DOHH2 (cell line): ENCODE results near the gene COMMD4.
"Not testable (repeated sequence)": the region's sequence is repeated elsewhere in the genome, so short reads cannot be mapped to it uniquely, and the experiment has no call there.

Experiments
- H3F3A ChIP-seq: fragments of 200-600 bp; sonication (generic), shearing (Covaris generic); 2 replicates; pipeline ENCODE4 v1.6.0; 2016; ENCODE audit warnings: antibody characterized with exemption, mild to moderate bottlenecking; ENCODE audit not compliant: control insufficient read depth, insufficient read depth
- H3K27ac ChIP-seq: fragments of 200-600 bp; sonication (generic); 2 replicates; pipeline ENCODE4 v1.5.1; 2014; ENCODE audit warnings: low read depth, mild to moderate bottlenecking, low read length, moderate library complexity
- H3K27me3 ChIP-seq: fragments of 200-600 bp; sonication (generic); 2 replicates; pipeline ENCODE4 v1.6.1; 2014; ENCODE audit warnings: mild to moderate bottlenecking, low read length, mixed read lengths; ENCODE audit not compliant: control insufficient read depth
- H3K36me3 ChIP-seq: fragments of 200-600 bp; sonication (generic); 2 replicates; pipeline ENCODE4 v1.6.1; 2014; ENCODE audit warnings: mild to moderate bottlenecking, low read length, moderate library complexity, mixed read lengths; ENCODE audit not compliant: control insufficient read depth
- H3K4me1 ChIP-seq: fragments of 200-600 bp; sonication (generic); 2 replicates; pipeline ENCODE4 v1.6.1; 2014; ENCODE audit warnings: mild to moderate bottlenecking, low read length, mixed read lengths; ENCODE audit not compliant: control insufficient read depth
- H3K4me2 ChIP-seq: fragments of 200-600 bp; sonication (generic); 2 replicates; pipeline ENCODE4 v1.6.0; 2014; ENCODE audit warnings: mild to moderate bottlenecking, low read length, moderate library complexity
- H3K4me3 ChIP-seq: fragments of 200-600 bp; sonication (generic); 2 replicates; pipeline ENCODE4 v1.5.1; 2014; ENCODE audit warnings: mild to moderate bottlenecking, low read length, mixed read lengths
- H3K79me2 ChIP-seq: fragments of 200-600 bp; sonication (generic); 2 replicates; pipeline ENCODE4 v1.6.1; 2014; ENCODE audit warnings: mild to moderate bottlenecking, low read length, mixed read lengths; ENCODE audit not compliant: control insufficient read depth
- H3K9me2 ChIP-seq: fragments of 200-600 bp; sonication (generic); replicated peaks from 2 replicates; pipeline ENCODE4 v1.6.1; 2014; ENCODE audit warnings: mild to moderate bottlenecking, low read length, mixed read lengths; ENCODE audit not compliant: control insufficient read depth
- H3K9me3 ChIP-seq: fragments of 200-600 bp; sonication (generic); 2 replicates; pipeline ENCODE4 v1.6.1; 2014; ENCODE audit warnings: antibody characterized with exemption, low read length, mixed read lengths; ENCODE audit not compliant: control insufficient read depth, insufficient read depth
- H4K20me1 ChIP-seq: fragments of 200-600 bp; sonication (generic); 2 replicates; pipeline ENCODE4 v1.6.0; 2014; ENCODE audit warnings: low read depth, mild to moderate bottlenecking, antibody characterized with exemption, low read length, moderate library complexity; ENCODE audit not compliant: control insufficient read depth, insufficient read depth
- CTCF ChIP-seq: fragments of 200-600 bp; sonication (generic); IDR thresholded peaks from one replicate; pipeline ENCODE4 v1.5.1; 2014; ENCODE audit warnings: antibody characterized with exemption, mild to moderate bottlenecking, low read depth, low read length; ENCODE audit not compliant: poor library complexity, severe bottlenecking
- EZH2phosphoT487 ChIP-seq: fragments of 200-600 bp; sonication (generic); IDR thresholded peaks from 2 replicates; pipeline ENCODE4 v1.6.1; 2017; ENCODE audit warnings: borderline replicate concordance, mild to moderate bottlenecking, antibody characterized with exemption, low read length, moderate library complexity, mixed read lengths

Gene COMMD4

DNA sequence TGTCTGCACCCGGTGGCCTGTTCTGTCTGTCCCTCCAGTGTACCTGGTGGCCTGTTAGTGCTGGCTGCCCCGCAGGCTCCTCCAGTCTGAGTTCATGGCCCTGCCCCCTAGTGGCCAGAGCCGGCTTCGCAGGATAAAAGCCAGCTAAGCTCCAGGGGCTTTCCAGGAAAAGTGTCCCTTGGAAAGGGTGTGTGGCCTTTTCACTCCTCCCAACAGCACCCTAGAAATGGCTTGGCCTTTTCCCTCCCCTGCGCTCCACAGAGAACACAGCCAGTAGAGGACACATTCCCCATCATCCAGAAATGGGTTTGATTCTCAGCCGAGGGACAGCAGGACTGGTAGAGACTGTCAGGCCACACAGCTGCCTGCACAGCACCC, 36.6 kb upstream of the COMMD4 start:
- H4K20me1 ChIP-seq, H3K27ac ChIP-seq, H3K27me3 ChIP-seq, H3K9me3 ChIP-seq, H3F3A ChIP-seq, H3K79me2 ChIP-seq, H3K4me3 ChIP-seq, H3K4me1 ChIP-seq, H3K9me2 ChIP-seq, H3K36me3 ChIP-seq: not testable (repeated sequence)
- peak; percentile 50 for TF ChIP-seq CTCF
- H3K4me2 ChIP-seq: 0 out of 2 replicates have a peak overlapping the region, but pooled peaks have one; percentile 24

GRCh38 chr15:75300026-75300425, 35.8 kb upstream of the COMMD4 start:
- peaks cover 12% of the 10 kb centered on the region for H3K27me3 ChIP-seq
- not testable (repeated sequence) for H3K36me3 ChIP-seq, H3K4me2 ChIP-seq

DNA sequence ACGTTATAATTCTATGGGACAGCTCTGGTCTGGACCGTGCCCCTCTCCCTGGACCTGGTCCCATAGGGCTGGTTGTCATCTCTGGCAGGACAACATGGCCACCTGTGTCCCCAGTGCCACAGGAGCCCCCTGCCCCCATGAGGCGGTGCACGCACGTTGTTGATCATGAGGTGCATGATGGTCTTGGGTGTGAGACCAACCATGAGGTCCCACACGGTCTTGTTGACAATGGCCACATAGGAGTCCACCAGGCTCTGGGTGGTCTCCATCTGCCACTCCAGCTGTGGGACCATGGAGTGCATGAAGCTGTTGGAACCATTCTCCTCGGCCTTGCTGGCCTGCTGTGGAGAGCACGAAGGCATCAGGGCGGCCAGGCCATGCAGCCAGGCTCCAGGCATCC, 33.5 kb upstream of the COMMD4 start:
- Histone ChIP-seq H3K79me2 (no peaks in the 10 kb centered on the region), H3K9me2 (no peaks in the 10 kb centered on the region), H3K4me2 (no peak overlapping the region), H3K36me3 (no peaks in the 10 kb centered on the region), H3F3A (no peaks in the 10 kb centered on the region), H3K9me3 (no peaks in the 10 kb centered on the region), H3K4me1 (no peaks in the 10 kb centered on the region), H3K4me3 (no peak overlapping the region), H4K20me1 (no peaks in the 10 kb centered on the region), H3K27ac (no peak overlapping the region), H3K27me3 (peaks cover 25% of the 10 kb centered on the region)
- TF ChIP-seq CTCF: no peak
- no peak for TF ChIP-seq EZH2phosphoT487

More at GRCh38 chr15:75300026-75300425, 35.8 kb upstream of the COMMD4 start:
- H3K9me2 ChIP-seq, H3F3A ChIP-seq, H3K27ac ChIP-seq, H3K79me2 ChIP-seq, H4K20me1 ChIP-seq, H3K9me3 ChIP-seq, H3K4me3 ChIP-seq, H3K4me1 ChIP-seq: not testable (repeated sequence)

GRCh38 chr15:75302753-75303152, 33.1 kb upstream of the COMMD4 start:
- not testable (repeated sequence) for H4K20me1 ChIP-seq, H3K4me3 ChIP-seq, H3K79me2 ChIP-seq, H3K4me1 ChIP-seq, H3K9me3 ChIP-seq, H3K27ac ChIP-seq, H3K36me3 ChIP-seq, H3F3A ChIP-seq, H3K9me2 ChIP-seq, H3K4me2 ChIP-seq
- peaks cover 25% of the 10 kb centered on the region for H3K27me3 ChIP-seq
